Prostate gland (tissue), 2 donors: ENCODE measurements around the gene TREM2. TPM values are rescaled to one million over a fixed set of nuclear protein-coding genes. Genes with fewer than 3 reads are reported as not detected.

Experiments used
- DNase-seq: peaks from one replicate; pipeline ENCODE4 v3.0.0-alpha.2; 2019; ENCODE audit warnings: low spot score
- H3K27ac ChIP-seq, 2 donors: fragments of 200-600 bp; sonication (generic); 2 replicates each; pipeline ENCODE4 v1.5.1; 2017 to 2019
- H3K27me3 ChIP-seq: fragments of 200-600 bp; sonication (generic); replicated peaks from 2 replicates; pipeline ENCODE4 v1.5.1; 2019; ENCODE audit not compliant: insufficient read depth
- H3K36me3 ChIP-seq, 2 donors: fragments of 200-600 bp; sonication (generic); 1 replicate in 1 of 2; 2 replicates in 1 of 2; pipeline versions ENCODE4 v1.5.1 to v1.8.1; 2017 to 2019
- H3K4me1 ChIP-seq: fragments of 200-600 bp; sonication (generic); replicated peaks from 2 replicates; pipeline ENCODE4 v1.5.1; 2019
- H3K4me3 ChIP-seq, 2 donors: fragments of 200-600 bp; sonication (generic); 2 replicates each; pipeline ENCODE4 v1.5.1; 2017 to 2019
- H3K9me3 ChIP-seq: fragments of 200-600 bp; sonication (generic); 2 replicates; pipeline ENCODE4 v1.5.1; 2017
- POLR2A ChIP-seq: fragments of 450-650 bp; IDR thresholded peaks from one replicate; pipeline ENCODE4 v1.6.1; 2016; ENCODE audit warnings: antibody characterized with exemption, mild to moderate bottlenecking
- POLR2AphosphoS5 ChIP-seq: sonication (generic); formaldehyde crosslinking; IDR thresholded peaks from one replicate; pipeline ENCODE4 v1.6.1; 2017; ENCODE audit warnings: antibody characterized with exemption
- WGBS: methylation state at CpG from one replicate; pipeline ENCODE4 v1.1.5; 2018; 5-methylcytosine and 5-hydroxymethylcytosine counted together
- intact Hi-C: fragments of 100-400 bp; cut with DNase I; formaldehyde crosslinking; loops from one replicate; pipeline ENCODE4 v1.14.2; 2022
- total RNA-seq, 2 donors: library from RNA; depleted of rRNA; stranded (reverse); fragments of >200 nt; gene quantifications; one replicate each; pipeline ENCODE4 v1.1.0, GENCODE V29; 2016
- TF ChIP-seq, protein P1 (sequence below), 4 experiments: fragments of 200-600 bp in 2 of 4; fragments of 450-650 bp in 2 of 4; sonication (generic) in 2 of 4; IDR thresholded peaks; 1 replicate in 3 of 4; 2 replicates in 1 of 4; pipeline ENCODE4 v1.5.1; 2016 to 2019; ENCODE audit warnings: antibody characterized with exemption in 4 of 4, mild to moderate bottlenecking in 2 of 4, moderate library complexity in 2 of 4

The TREM2 gene
- total RNA-seq, 2 donors from 2014 or later, result 6.8 to 8.1 TPM

DNA sequence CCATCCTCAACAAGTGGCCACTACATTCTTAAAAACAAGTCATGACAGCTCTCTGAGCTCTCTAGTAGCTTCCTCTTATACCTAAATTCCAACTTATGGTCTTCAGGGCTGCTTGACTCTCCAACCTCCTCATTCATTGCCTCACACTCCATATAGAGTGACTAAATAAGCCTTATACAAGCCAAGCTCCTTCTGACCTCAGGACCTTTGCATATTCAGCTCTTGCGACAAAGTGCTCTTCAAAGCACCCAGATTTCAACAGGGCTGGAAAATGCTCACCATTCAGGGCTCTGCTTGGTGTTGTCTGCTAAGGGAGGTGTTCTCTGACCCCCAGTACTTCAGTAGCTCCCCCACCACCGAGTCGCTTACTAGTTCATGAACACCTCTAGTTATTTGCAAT is 34.3 kb upstream of the TREM2 start:
- DNase-seq, result no peak
- WGBS, result 100% methylated on average over 3 of the region's 3 CpGs
- TF ChIP-seq POLR2AphosphoS5 (no peak), POLR2A (no peak)
- TF ChIP-seq, protein P1, sequence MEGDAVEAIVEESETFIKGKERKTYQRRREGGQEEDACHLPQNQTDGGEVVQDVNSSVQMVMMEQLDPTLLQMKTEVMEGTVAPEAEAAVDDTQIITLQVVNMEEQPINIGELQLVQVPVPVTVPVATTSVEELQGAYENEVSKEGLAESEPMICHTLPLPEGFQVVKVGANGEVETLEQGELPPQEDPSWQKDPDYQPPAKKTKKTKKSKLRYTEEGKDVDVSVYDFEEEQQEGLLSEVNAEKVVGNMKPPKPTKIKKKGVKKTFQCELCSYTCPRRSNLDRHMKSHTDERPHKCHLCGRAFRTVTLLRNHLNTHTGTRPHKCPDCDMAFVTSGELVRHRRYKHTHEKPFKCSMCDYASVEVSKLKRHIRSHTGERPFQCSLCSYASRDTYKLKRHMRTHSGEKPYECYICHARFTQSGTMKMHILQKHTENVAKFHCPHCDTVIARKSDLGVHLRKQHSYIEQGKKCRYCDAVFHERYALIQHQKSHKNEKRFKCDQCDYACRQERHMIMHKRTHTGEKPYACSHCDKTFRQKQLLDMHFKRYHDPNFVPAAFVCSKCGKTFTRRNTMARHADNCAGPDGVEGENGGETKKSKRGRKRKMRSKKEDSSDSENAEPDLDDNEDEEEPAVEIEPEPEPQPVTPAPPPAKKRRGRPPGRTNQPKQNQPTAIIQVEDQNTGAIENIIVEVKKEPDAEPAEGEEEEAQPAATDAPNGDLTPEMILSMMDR (IDR thresholded peaks at IDR 0.05), result no peak
- H3K27me3 ChIP-seq, result no peaks in the 10 kb centered on the region
- no peak overlapping the region for H3K4me3 ChIP-seq
- H3K36me3 ChIP-seq, result no peaks in the 10 kb centered on the region
- H3K27ac ChIP-seq, result no peak overlapping the region
- H3K9me3 ChIP-seq, result no peaks in the 10 kb centered on the region
- intact Hi-C loops, result no loop called here
- no peaks in the 10 kb centered on the region for H3K4me1 ChIP-seq

DNA sequence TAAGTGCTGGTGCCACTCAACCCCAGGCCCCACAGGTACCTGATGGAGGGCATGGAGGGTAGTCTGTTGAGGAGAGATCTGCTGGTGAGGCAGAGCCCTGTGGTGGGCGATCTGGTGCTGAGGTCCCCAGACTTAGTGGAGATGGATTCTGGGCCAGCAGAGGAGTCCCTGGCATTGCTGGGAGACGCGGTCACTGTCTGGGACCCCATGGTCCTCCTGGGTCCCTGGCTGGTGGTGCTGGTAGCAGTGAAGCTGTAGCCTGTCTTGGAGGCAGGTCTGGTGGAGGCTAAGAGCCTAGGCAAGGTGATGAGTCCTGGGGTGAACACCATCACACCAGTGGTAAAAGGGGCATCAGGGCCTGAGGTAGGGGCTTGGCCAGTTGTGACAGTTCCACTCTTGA is 31.5 kb upstream of the TREM2 start:
- DNase-seq, result no peak
- Histone ChIP-seq H3K27ac (no peak overlapping the region), H3K27me3 (no peaks in the 10 kb centered on the region), H3K36me3 (no peaks in the 10 kb centered on the region), H3K4me3 (no peak overlapping the region), H3K9me3 (no peaks in the 10 kb centered on the region), H3K4me1 (no peaks in the 10 kb centered on the region)
- whole genome bisulfite sequencing, result 97% methylated on average over 3 of the region's 3 CpGs
- TF ChIP-seq POLR2A (no peak), POLR2AphosphoS5 (no peak)
- TF ChIP-seq, protein P1 (IDR thresholded peaks at IDR 0.05), result no peak
- intact Hi-C loops, result no loop called here

DNA sequence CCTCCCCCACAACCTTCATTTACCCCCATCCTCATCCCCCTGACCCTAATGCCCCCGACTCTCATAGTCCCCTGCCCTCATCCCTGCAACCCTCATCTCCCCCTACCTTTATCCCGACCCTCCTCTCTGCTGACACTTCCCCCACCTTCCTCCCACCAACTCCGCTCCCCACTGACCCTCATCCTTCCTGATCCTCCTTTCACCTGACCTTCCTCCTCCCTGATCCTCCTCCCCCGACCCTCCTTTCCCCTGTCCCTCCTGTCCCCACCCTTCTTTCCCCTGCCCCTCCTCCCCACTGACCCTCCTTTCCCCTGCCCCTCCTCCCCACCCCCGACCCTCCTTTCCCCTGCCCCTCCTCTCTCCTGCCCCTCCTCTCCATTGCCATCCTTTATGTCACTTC is 31.0 kb upstream of the TREM2 start:
- Histone ChIP-seq H3K4me3 (no peak overlapping the region), H3K27me3 (no peaks in the 10 kb centered on the region), H3K9me3 (no peaks in the 10 kb centered on the region), H3K4me1 (no peaks in the 10 kb centered on the region), H3K36me3 (no peaks in the 10 kb centered on the region), H3K27ac (no peak overlapping the region)
- no peak for DNase-seq
- WGBS, result 54% methylated on average over 5 of the region's 5 CpGs
- no peak for TF ChIP-seq POLR2AphosphoS5
- intact Hi-C loops, result no loop called here

DNA sequence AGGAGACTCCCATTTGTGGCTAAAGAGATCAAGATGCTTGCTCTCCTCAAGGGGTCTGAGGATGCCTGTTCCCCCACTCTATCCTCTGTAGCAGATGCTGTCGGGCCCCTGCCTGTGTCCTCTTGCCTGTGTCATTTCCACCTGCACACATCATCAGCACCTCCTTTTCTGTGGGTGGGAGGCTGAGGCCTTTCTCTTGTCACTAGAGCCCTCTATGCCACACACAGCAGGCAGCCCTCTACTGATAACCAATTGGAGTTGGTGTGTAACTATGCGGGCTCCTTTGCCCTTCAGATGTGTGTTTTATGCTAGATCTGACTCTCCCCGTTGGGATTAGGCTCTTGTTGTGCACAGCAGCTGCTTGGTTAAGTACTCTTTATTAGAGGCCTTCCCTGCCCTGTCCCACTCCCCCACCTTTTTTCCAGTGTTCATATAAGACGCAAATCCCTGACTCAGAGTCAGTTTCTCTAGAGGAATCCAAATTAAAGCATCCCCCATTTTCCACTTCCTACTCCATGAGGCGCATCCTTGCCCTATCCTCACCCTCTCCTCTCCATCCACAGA is 30.3 kb upstream of the TREM2 start:
- no peaks in the 10 kb centered on the region for H3K27me3 ChIP-seq
- no peak for DNase-seq
- TF ChIP-seq, protein P1 (IDR thresholded peaks at IDR 0.05), result no peak
- no peak overlapping the region for H3K4me3 ChIP-seq
- no peak overlapping the region for H3K27ac ChIP-seq
- 79% methylated on average over 5 of the region's 5 CpGs for WGBS
- H3K9me3 ChIP-seq, result no peaks in the 10 kb centered on the region
- H3K36me3 ChIP-seq, result no peaks in the 10 kb centered on the region
- intact Hi-C loops, result no loop called here
- no peaks in the 10 kb centered on the region for H3K4me1 ChIP-seq

DNA sequence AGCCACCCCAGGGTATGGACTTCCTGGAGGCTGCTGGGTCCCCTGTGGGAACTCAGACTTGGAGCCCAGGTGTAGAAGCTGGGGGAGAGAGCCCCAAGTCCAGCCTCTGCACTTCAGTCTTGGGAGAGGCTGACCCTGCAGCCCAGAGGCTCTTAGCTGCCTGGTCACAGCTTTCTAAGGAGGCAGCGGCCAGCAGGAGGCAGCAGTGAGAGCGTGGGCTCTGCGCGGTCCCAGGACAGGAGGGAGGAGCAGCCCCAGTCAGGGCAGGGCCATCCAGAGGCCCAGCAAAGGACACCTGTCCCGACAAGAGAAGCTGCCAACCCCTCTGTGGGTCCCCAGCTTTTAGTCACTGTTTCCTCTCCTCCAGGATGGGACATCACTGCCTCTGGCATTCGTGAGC is 28.7 kb upstream of the TREM2 start:
- intact Hi-C loops, result no loop called here
- Histone ChIP-seq H3K9me3 (no peaks in the 10 kb centered on the region), H3K4me3 (no peak overlapping the region), H3K4me1 (no peaks in the 10 kb centered on the region), H3K27me3 (no peaks in the 10 kb centered on the region), H3K36me3 (no peaks in the 10 kb centered on the region), H3K27ac (no peak overlapping the region)
- 19% methylated on average over 2 of the region's 6 CpGs for WGBS
- DNase-seq, result no peak
- no peak for TF ChIP-seq POLR2A
- TF ChIP-seq, protein P1 (IDR thresholded peaks at IDR 0.05), result peak in 1 of 4 experiments; percentile 22
